WTC11 (cell line): ENCODE data around the gene C19orf25. TPM values are rescaled to one million over a fixed set of nuclear protein-coding genes. Genes with fewer than 3 reads are reported as not detected.
A peak's percentile ranks its signal among the peaks of the same experiment; 100 is the strongest.

Source experiments
- ATAC-seq: fragments of 200-7000 bp; cut with Tn5 transposase; 2 replicates; pipeline ENCODE4 v1.10.0; 2021; ENCODE audit warnings: mild to moderate bottlenecking, moderate library complexity
- CTCF ChIA-PET: fragments of 300-600 bp; sonication (Branson Sonifier 250); formaldehyde crosslinking; loops from one replicate; lab custom pipeline; 2021; ENCODE audit warnings: antibody characterized with exemption; lab: Charles Lee
- POLR2A ChIA-PET: fragments of 350-600 bp; sonication (Branson Sonifier 250); formaldehyde crosslinking; loops from one replicate; lab custom pipeline; 2021; ENCODE audit warnings: antibody characterized with exemption; lab: Charles Lee
- DNase-seq: peaks from one replicate; pipeline ENCODE4 v3.0.0; 2021; ENCODE audit warnings: low spot score
- H3K27ac Mint-ChIP-seq: 2 replicates; pipeline ENCODE4 v1.8.0; 2021; ENCODE audit warnings: mixed read lengths
- H3K27me3 Mint-ChIP-seq: 2 replicates; pipeline ENCODE4 v1.8.0; 2021; ENCODE audit warnings: low read depth, mild to moderate bottlenecking, moderate library complexity, mixed read lengths
- H3K36me3 Mint-ChIP-seq: 2 replicates; pipeline ENCODE4 v1.8.0; 2021; ENCODE audit warnings: mixed read lengths
- H3K4me1 Mint-ChIP-seq: 2 replicates; pipeline ENCODE4 v1.8.0; 2022; ENCODE audit warnings: mixed read lengths
- H3K4me3 Mint-ChIP-seq: 2 replicates; pipeline ENCODE4 v1.8.0; 2021; ENCODE audit warnings: mild to moderate bottlenecking, moderate library complexity, mixed read lengths
- H3K9me3 Mint-ChIP-seq: 2 replicates; pipeline ENCODE4 v1.8.0; 2021; ENCODE audit warnings: mixed read lengths
- IRF2 ChIP-seq: sonication (generic); formaldehyde crosslinking; IDR thresholded peaks from 2 replicates; pipeline ENCODE4 v1.8.0; 2022; ENCODE audit warnings: low read depth, missing genetic modification reagents, borderline replicate concordance
- NFE2L1 ChIP-seq: sonication (generic); formaldehyde crosslinking; IDR thresholded peaks from 2 replicates; pipeline ENCODE4 v1.8.1; 2023; ENCODE audit warnings: missing genetic modification reagents
- RELA ChIP-seq: sonication (generic); formaldehyde crosslinking; IDR thresholded peaks from 2 replicates; pipeline ENCODE4 v1.8.1; 2022; ENCODE audit warnings: missing genetic modification reagents, mild to moderate bottlenecking, borderline replicate concordance
- TCF7 ChIP-seq: sonication (generic); formaldehyde crosslinking; IDR thresholded peaks from 2 replicates; pipeline ENCODE4 v1.8.0; 2022; ENCODE audit warnings: mild to moderate bottlenecking, low read depth, missing genetic modification reagents, moderate library complexity
- TP53 ChIP-seq: sonication (generic); formaldehyde crosslinking; IDR thresholded peaks from 2 replicates; pipeline ENCODE4 v1.8.1; 2023; ENCODE audit warnings: mild to moderate bottlenecking, missing genetic modification reagents
- ZNF671 ChIP-seq: fragments of 250-450 bp; sonication (Bioruptor Pico); IDR thresholded peaks from 2 replicates; pipeline ENCODE4 v1.8.0; 2021; ENCODE audit warnings: mild to moderate bottlenecking
- total RNA-seq: library from RNA; stranded (reverse); gene quantifications from 3 replicates; pipeline ENCODE4 v1.2.3, GENCODE V29; 2021
- TF ChIP-seq, protein P1 (sequence below): sonication (generic); formaldehyde crosslinking; IDR thresholded peaks from 2 replicates; pipeline ENCODE4 v1.8.1; 2023; ENCODE audit warnings: mild to moderate bottlenecking, missing genetic modification reagents, moderate library complexity
- TF ChIP-seq, protein P2 (sequence below): sonication (generic); formaldehyde crosslinking; IDR thresholded peaks from 2 replicates; pipeline ENCODE4 v1.8.1; 2022; ENCODE audit warnings: mild to moderate bottlenecking, moderate library complexity, missing genetic modification reagents
- TF ChIP-seq, protein P3 (sequence below): sonication (generic); formaldehyde crosslinking; IDR thresholded peaks from 2 replicates; pipeline ENCODE4 v1.8.0; 2022; ENCODE audit warnings: missing genetic modification reagents
- TF ChIP-seq, protein P4 (sequence below): sonication (generic); formaldehyde crosslinking; IDR thresholded peaks from 2 replicates; pipeline ENCODE4 v1.8.1; 2023; ENCODE audit warnings: mild to moderate bottlenecking, missing genetic modification reagents, moderate library complexity
- TF ChIP-seq, protein P5 (sequence below): sonication (generic); formaldehyde crosslinking; IDR thresholded peaks from 2 replicates; pipeline ENCODE4 v1.8.0; 2022; ENCODE audit warnings: mild to moderate bottlenecking, missing genetic modification reagents

The C19orf25 gene
- total RNA-seq, 1 experiment from 2014 or later, result 65.7 TPM

DNA sequence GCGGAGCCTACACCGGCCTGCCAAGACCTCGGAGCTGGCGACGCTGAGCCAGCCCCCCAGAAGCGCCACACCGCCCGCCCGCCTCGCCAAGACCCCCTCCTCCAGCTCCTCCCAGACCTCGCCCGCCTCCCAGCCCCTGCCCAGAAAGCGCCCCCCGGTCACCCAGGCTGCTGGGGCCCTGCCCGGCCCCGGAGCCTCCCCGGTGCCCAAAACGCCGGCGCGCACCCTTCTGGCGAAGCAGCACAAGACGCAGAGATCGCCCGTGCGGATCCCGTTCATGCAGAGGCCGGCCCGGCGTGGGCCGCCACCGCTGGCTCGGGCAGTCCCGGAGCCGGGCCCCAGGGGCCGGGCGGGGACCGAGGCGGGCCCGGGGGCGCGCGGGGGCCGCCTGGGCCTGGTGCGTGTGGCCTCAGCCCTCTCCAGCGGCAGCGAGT lies 10.2 kb downstream of the C19orf25 start:
- Mint-ChIP-seq H3K4me3 (peak overlapping the region; percentile 12; the same call in 1 of the 2 replicates), H3K4me1 (peaks cover 5% of the 10 kb centered on the region; the same call in 1 of the 2 replicates), H3K36me3 (no peaks in the 10 kb centered on the region), H3K27ac (no peak overlapping the region), H3K27me3 (peaks cover 74% of the 10 kb centered on the region), H3K9me3 (no peaks in the 10 kb centered on the region)
- CTCF ChIA-PET, result interaction anchor here (1.2 to 5.0 kb wide), 4 partner anchors 13 to 78 kb away, joined by 3 to 76 read pairs (median 30); partner anchors contain the start of gene APC2
- TF ChIP-seq NFE2L1 (CRISPR knock-in tag) (no peak), IRF2 (CRISPR knock-in tag) (0 out of 2 replicates have a peak, but pooled peaks have one; percentile 9)
- DNase-seq (peak; percentile 69), ATAC-seq (peak; percentile 2; the same call in 1 of the 2 replicates)
- POLR2A ChIA-PET, result no interaction called here

DNA sequence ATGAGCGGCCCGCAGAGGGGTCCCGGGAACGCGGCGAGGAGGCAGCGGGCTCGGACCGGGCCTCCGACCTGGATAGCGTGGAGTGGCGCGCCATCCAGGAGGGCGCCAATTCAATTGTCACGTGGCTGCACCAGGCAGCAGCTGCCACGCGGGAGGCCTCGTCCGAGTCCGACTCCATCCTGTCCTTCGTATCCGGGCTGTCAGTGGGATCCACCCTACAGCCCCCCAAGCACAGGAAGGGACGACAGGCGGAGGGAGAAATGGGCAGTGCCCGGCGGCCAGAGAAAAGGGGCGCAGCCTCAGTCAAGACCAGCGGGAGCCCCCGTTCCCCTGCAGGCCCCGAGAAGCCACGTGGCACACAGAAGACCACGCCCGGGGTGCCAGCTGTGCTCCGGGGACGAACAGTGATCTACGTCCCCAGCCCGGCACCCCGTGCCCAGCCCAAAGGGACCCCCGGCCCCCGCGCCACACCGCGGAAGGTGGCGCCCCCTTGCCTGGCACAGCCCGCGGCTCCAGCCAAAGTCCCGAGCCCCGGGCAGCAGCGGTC lies 10.7 kb downstream of the C19orf25 start:
- DNase-seq (no peak), ATAC-seq (no peak)
- Mint-ChIP-seq H3K4me1 (peaks cover 5% of the 10 kb centered on the region; the same call in 1 of the 2 replicates), H3K4me3 (no peak overlapping the region), H3K27me3 (peaks cover 79% of the 10 kb centered on the region), H3K27ac (no peak overlapping the region), H3K36me3 (no peaks in the 10 kb centered on the region), H3K9me3 (no peaks in the 10 kb centered on the region)
- POLR2A ChIA-PET, result no interaction called here
- CTCF ChIA-PET, result interaction anchor here (0.6 to 5.0 kb wide), 6 partner anchors 12 to 78 kb away, joined by 3 to 76 read pairs (median 5); partner anchors contain the start of genes APC2 and REEP6
- TF ChIP-seq TP53 (CRISPR knock-in tag) (no peak), ZNF671 (CRISPR knock-in tag) (no peak), RELA (CRISPR knock-in tag) (0 out of 2 replicates have a peak, but pooled peaks have one; percentile 22), IRF2 (CRISPR knock-in tag) (0 out of 2 replicates have a peak, but pooled peaks have one; percentile 18)
- TF ChIP-seq, protein P1, sequence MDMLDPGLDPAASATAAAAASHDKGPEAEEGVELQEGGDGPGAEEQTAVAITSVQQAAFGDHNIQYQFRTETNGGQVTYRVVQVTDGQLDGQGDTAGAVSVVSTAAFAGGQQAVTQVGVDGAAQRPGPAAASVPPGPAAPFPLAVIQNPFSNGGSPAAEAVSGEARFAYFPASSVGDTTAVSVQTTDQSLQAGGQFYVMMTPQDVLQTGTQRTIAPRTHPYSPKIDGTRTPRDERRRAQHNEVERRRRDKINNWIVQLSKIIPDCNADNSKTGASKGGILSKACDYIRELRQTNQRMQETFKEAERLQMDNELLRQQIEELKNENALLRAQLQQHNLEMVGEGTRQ (CRISPR knock-in tag), result 0 out of 2 replicates have a peak, but pooled peaks have one; percentile 39

DNA sequence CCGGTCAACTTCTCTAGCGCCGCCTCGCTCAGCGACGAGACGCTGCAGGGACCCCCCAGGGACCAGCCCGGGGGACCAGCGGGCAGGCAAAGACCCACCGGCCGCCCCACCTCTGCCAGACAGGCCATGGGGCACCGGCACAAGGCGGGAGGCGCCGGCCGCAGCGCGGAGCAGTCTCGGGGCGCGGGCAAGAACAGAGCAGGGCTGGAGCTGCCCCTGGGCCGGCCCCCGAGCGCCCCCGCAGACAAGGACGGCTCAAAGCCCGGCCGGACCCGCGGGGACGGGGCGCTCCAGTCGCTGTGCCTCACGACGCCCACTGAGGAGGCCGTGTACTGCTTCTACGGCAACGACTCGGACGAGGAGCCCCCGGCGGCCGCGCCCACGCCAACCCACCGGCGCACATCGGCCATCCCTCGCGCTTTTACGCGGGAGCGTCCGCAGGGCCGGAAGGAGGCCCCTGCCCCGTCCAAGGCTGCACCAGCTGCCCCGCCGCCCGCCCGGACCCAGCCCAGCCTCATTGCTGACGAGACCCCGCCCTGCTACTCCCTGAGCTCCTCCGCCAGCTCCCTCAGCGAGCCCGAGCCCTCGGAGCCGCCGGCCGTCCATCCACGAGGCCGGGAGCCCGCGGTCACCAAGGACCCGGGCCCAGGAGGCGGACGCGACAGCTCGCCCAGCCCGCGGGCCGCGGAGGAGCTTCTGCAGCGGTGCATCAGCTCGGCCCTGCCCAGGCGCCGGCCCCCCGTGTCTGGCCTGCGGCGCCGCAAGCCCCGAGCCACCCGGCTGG lies 11.3 kb downstream of the C19orf25 start:
- TF ChIP-seq, protein P2, sequence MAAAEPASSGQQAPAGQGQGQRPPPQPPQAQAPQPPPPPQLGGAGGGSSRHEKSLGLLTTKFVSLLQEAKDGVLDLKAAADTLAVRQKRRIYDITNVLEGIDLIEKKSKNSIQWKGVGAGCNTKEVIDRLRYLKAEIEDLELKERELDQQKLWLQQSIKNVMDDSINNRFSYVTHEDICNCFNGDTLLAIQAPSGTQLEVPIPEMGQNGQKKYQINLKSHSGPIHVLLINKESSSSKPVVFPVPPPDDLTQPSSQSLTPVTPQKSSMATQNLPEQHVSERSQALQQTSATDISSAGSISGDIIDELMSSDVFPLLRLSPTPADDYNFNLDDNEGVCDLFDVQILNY, result 0 out of 2 replicates have a peak, but pooled peaks have one; percentile 7
- TF ChIP-seq, protein P3, sequence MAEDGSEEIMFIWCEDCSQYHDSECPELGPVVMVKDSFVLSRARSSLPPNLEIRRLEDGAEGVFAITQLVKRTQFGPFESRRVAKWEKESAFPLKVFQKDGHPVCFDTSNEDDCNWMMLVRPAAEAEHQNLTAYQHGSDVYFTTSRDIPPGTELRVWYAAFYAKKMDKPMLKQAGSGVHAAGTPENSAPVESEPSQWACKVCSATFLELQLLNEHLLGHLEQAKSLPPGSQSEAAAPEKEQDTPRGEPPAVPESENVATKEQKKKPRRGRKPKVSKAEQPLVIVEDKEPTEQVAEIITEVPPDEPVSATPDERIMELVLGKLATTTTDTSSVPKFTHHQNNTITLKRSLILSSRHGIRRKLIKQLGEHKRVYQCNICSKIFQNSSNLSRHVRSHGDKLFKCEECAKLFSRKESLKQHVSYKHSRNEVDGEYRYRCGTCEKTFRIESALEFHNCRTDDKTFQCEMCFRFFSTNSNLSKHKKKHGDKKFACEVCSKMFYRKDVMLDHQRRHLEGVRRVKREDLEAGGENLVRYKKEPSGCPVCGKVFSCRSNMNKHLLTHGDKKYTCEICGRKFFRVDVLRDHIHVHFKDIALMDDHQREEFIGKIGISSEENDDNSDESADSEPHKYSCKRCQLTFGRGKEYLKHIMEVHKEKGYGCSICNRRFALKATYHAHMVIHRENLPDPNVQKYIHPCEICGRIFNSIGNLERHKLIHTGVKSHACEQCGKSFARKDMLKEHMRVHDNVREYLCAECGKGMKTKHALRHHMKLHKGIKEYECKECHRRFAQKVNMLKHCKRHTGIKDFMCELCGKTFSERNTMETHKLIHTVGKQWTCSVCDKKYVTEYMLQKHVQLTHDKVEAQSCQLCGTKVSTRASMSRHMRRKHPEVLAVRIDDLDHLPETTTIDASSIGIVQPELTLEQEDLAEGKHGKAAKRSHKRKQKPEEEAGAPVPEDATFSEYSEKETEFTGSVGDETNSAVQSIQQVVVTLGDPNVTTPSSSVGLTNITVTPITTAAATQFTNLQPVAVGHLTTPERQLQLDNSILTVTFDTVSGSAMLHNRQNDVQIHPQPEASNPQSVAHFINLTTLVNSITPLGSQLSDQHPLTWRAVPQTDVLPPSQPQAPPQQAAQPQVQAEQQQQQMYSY (CRISPR knock-in tag), result peak; percentile 78
- TF ChIP-seq, protein P4, sequence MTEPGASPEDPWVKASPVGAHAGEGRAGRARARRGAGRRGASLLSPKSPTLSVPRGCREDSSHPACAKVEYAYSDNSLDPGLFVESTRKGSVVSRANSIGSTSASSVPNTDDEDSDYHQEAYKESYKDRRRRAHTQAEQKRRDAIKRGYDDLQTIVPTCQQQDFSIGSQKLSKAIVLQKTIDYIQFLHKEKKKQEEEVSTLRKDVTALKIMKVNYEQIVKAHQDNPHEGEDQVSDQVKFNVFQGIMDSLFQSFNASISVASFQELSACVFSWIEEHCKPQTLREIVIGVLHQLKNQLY (CRISPR knock-in tag), result no peak
- TF ChIP-seq, protein P5, sequence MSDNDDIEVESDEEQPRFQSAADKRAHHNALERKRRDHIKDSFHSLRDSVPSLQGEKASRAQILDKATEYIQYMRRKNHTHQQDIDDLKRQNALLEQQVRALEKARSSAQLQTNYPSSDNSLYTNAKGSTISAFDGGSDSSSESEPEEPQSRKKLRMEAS (CRISPR knock-in tag), result peak; percentile 9; the same call in 1 of the 2 replicates
- no peak for TF ChIP-seq TCF7 (CRISPR knock-in tag)
- DNase-seq (peak; percentile 44), ATAC-seq (no peak)
- CTCF ChIA-PET, result interaction anchor here (0.6 to 5.0 kb wide), 11 partner anchors 12 to 359 kb away, joined by 3 to 76 read pairs (median 9); partner anchors contain the start of genes APC2 and REEP6
- Mint-ChIP-seq H3K9me3 (no peaks in the 10 kb centered on the region), H3K27ac (no peak overlapping the region), H3K4me3 (no peak overlapping the region), H3K4me1 (peaks cover 2% of the 10 kb centered on the region; the same call in 1 of the 2 replicates), H3K36me3 (no peaks in the 10 kb centered on the region), H3K27me3 (peaks cover 80% of the 10 kb centered on the region)
- POLR2A ChIA-PET, result no interaction called here
